Amygdala (tissue), 56 donors: ENCODE data around the gene SERTAD1.
"Not testable (repeated sequence)": the region's sequence is repeated elsewhere in the genome, so short reads cannot be mapped to it uniquely, and the experiment has no call there.

Experiments used
- DNase-seq, 56 donors: peaks; one replicate each; lab custom pipeline; 2025; lab: John Stamatoyannopoulos, UW

Gene SERTAD1

GRCh38 chr19:40425450-40426287 lies at the start of gene SERTAD1:
Gene SERTAD1 (minus strand): TSS chr19:40425992. CDS start chr19:40423546, 2,446 bp downstream.
- DNase-seq, result peak; percentile 89 to 100 (median 100)

- DNase-seq, result no peak
These were observed 48.9 kb upstream of the SERTAD1 start for GRCh38 chr19:40474737-40475136.

DNA sequence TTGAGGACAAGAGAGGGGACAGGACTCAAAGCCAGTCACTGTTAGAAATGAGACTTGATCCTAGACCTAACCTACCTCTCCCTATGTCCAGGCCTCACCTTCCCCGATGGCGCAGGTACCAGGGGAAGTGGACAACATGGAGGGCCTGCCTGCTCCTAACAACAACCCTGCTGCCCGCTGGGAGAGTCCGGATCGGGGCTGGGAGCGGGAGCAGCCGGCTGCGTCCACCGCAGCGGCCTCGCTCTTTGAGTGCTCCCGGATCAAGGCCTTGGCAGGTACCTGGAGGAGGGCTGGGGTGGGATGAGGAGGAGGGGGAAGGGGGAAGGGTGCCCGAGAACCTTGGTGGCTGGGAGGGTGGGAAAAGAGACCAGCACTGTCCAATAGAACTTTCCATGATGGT lies 46.7 kb upstream of the SERTAD1 start:
- no peak for DNase-seq

DNA sequence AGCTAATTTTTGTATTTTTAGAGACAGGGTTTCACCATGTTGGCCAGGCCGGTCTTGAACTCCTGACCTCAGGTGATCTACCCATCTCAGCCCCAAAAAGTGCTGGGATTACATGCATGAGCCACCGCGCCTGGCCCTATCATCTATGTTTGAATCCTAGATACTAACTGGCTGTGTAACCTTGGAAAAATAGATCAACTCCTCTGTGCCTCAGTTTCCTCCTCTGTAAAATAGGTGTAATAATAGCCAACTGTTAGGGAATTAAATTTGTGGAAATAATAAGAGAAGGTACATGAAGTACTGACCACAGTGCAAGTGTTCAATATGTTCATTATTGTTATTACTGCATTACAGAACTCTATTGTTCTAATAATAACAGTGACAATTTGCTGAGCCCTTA lies 45.3 kb upstream of the SERTAD1 start:
- DNase-seq, result no peak

- no peak for DNase-seq
These were observed 43.2 kb upstream of the SERTAD1 start for GRCh38 chr19:40469011-40469410.

DNA sequence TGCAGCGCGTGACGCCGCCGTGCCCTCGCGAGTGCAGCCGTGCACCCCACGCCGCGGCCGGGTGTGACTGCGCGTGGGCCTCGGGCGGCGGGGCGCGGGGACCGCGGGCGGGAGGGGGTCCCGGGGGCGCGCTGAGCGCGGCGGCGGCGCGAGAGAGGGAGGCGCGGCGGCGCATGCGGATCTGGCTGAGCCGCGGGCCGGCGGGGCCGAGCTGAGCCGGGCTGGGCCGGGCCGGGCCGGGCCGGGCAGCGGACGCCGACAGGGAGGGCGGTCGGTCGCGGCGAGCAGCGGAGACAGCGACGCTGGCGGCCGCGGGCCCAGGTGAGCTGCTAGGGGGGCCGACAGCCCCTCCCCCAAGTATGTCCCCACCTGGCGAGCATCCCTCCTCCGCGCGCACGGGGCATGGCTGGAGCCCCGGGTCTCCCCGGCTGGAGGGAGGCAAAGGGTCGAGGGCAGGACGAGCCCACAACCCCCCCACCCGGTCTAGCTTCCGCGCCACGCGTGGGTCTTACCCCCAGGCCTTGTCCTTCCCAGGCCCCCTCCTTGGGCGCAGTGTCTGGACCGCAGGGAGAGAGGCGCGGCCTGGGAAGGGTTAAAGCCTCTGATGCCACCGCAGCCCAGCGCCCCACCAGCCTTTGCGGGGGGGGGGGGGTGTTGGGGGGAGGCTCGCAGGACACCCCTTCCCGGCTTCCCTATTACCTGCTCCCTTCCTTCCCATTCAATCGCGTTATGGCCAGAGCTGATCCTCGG lies 41.4 kb upstream of the SERTAD1 start, which contains the start of gene SPTBN4:
Gene SPTBN4 (plus strand): TSS at position 17 of the 750 bp plus-strand sequence. CDS start 5,621 bp downstream, outside the sequence.
- peak in 11 of 56 donors; percentile 8 to 59 (median 30) for DNase-seq

GRCh38 chr19:40466219-40466984 lies 40.6 kb upstream of the SERTAD1 start:
- peak in 36 of 56 donors; percentile 17 to 75 (median 45) for DNase-seq

DNA sequence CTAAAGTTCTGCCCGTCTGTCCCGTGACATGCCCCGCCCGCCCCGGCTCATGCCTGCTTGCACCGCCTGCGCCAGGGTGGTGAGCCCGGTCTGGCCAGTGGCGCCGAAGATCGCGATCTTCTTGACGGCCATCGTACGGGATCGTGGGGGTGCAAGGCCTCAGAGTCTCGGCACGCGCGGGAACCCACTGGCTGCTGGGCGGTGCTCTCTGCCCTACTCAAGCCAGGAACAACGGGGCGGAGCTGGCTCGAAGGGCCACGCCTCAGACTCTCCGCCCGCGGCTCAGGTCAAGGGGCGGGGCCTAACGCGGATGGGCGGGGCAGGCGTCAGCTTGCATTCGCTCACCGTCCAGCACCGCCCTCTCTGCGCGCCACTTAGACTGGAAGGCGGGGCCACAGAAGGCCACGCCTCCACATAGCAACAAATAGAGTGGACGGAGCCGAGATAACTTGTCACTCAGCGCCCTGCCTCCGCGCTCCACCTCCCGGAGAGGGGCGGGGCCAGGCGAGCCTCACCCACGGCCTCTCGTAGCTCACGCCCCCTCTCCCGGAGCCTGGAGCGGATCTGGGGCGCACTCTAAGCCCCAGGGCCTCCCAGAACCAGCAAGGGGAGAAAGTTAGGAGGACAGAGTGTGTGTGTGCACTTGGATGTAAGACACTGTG lies 39.9 kb upstream of the SERTAD1 start, which contains the start of gene BLVRB:
Gene BLVRB (minus strand): TSS at position 189 of the 662 bp plus-strand sequence. CDS start 57 bp downstream, at position 132.
- peak; percentile 81 to 100 (median 98) for DNase-seq

- DNase-seq, result peak in 2 of 56 donors; percentile 41 to 56
These were observed 39.3 kb upstream of the SERTAD1 start for GRCh38 chr19:40465025-40465556.

DNA sequence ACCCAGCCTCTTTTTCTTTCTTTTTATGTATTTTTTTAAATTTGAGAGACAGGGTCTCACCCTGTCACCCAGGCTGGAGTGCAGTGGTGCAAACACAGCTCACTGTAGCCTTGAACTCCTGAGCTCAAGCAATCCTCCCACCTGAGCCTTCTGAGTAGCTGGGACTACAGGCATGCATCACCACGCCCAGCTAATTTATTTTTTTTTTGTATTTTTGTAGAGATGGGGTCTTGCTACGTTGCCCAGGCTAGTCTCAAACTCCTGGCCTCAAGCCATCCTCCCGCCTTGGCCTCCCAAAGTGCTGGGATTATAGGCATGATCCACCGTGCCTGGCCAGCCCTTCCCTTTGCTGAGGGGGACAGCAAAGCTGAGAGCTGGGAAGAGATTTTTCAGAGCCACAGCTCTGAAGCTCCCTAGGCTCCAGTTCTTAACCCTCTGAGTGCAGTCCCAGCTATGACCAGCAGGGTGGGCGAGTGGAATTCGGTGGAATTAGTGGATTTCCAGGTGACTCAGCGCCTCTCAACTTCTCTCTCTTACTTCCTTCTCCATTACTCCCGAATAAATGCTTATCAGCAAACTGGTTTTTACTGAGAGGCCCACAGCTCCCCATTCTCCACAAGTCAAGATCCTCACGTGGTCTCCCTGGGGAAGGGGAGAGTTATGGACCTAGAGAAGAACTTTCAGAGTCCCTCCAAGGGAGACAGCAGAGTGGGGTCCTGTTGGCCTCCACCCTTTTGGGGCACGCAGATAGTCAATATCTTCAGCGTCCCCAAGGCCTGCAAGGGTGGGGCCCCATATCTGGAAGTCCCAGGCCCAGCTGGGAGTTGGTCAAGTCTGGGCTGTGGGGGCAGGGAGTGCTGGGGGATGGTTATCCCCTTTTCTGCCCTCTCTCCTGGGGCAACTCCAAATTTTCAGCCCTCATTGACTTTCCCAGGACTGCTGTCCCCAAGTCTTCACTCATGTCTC lies 38.5 kb upstream of the SERTAD1 start:
- peak in 49 of 56 donors; percentile 4 to 85 (median 42) for DNase-seq

- DNase-seq, result not testable (repeated sequence)
These were observed 37.8 kb upstream of the SERTAD1 start for GRCh38 chr19:40463587-40464037.

GRCh38 chr19:40461669-40462221 lies 36.0 kb upstream of the SERTAD1 start:
- DNase-seq, result peak in 4 of 56 donors; percentile 1 to 15 (median 7)

- DNase-seq, result no peak
These were observed 34.4 kb upstream of the SERTAD1 start for GRCh38 chr19:40460185-40460584.

DNA sequence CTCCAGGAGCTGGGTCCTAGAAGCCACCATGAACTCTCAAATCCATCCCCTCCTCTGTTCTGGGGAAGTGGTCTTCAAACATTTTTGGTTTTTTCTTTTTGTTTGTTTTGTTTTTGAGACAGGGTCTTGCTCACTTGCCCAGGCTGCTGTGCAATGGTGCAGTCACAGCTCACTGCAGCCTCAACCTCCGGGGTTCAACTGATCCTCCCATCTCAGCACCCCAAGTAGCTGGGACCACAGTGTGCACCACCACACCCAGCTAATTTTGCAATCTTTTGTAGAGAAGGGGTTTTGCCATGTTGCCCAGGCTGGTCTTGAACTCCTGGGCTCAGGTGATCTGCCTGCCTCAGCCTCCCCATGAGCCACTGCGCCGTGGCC lies 32.8 kb upstream of the SERTAD1 start:
- no peak for DNase-seq

GRCh38 chr19:40457953-40458596 lies 32.3 kb upstream of the SERTAD1 start:
- DNase-seq, result no peak

DNA sequence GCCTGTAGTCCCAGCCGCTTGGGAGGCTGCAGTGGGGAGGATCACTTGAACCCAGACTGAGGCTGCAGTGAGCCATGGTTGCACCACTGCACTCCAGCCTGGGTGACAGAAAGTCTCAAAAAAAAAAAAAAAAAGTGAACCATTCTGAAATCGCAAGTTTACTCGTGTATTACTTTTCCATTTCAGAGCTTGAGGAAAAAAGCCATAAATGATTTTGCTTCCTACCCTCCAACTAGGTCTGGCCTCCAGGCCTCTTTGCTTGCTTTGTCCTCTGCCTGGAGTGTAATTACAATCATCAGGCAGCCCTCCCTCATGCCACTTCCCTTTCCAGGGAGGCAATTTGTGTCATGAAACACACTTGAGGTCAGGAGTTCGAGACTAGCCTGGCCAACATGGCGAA lies 31.3 kb upstream of the SERTAD1 start:
- DNase-seq, result no peak

GRCh38 chr19:40453943-40454342 lies 28.2 kb upstream of the SERTAD1 start:
- not testable (repeated sequence) for DNase-seq
